Osteocyte (in vitro differentiated cells): ENCODE data around the gene SYNE1. TPM values are rescaled to one million over a fixed set of nuclear protein-coding genes. Genes with fewer than 3 reads are reported as not detected.
"Not testable (repeated sequence)": the region's sequence is repeated elsewhere in the genome, so short reads cannot be mapped to it uniquely, and the experiment has no call there.

Experiments
- DNase-seq: peaks from one replicate; pipeline ENCODE4 v3.0.0; 2021; ENCODE audit warnings: mixed read lengths; ENCODE audit not compliant: unreplicated experiment; ENCODE audit errors: extremely low spot score
- H3K27ac Mint-ChIP-seq: one replicate; pipeline ENCODE4 v1.8.0; 2021; ENCODE audit warnings: mild to moderate bottlenecking, mixed read lengths; ENCODE audit not compliant: unreplicated experiment
- H3K27me3 Mint-ChIP-seq: one replicate; pipeline ENCODE4 v1.8.0; 2021; ENCODE audit warnings: mixed read lengths; ENCODE audit not compliant: unreplicated experiment
- H3K36me3 Mint-ChIP-seq: one replicate; pipeline ENCODE4 v1.8.0; 2021; ENCODE audit warnings: mixed read lengths; ENCODE audit not compliant: unreplicated experiment
- H3K4me1 Mint-ChIP-seq: one replicate; pipeline ENCODE4 v1.8.0; 2021; ENCODE audit warnings: mixed read lengths; ENCODE audit not compliant: unreplicated experiment
- H3K4me3 Mint-ChIP-seq: one replicate; pipeline ENCODE4 v1.8.0; 2021; ENCODE audit warnings: mild to moderate bottlenecking, moderate library complexity, mixed read lengths; ENCODE audit not compliant: unreplicated experiment
- H3K9me3 Mint-ChIP-seq: one replicate; pipeline ENCODE4 v1.8.0; 2021; ENCODE audit warnings: mixed read lengths; ENCODE audit not compliant: unreplicated experiment
- total RNA-seq: library from RNA; stranded (reverse); gene quantifications from 2 replicates; pipeline ENCODE4 v1.2.1, GENCODE V29; 2021
- TF ChIP-seq, protein P1 (sequence below): fragments of 200-600 bp; sonication (generic); IDR thresholded peaks from 2 replicates; pipeline ENCODE4 v1.5.0; 2021; ENCODE audit warnings: antibody characterized with exemption, mild to moderate bottlenecking, moderate library complexity

SYNE1 gene
- total RNA-seq, 1 donor from 2014 or later = 130 TPM

DNA sequence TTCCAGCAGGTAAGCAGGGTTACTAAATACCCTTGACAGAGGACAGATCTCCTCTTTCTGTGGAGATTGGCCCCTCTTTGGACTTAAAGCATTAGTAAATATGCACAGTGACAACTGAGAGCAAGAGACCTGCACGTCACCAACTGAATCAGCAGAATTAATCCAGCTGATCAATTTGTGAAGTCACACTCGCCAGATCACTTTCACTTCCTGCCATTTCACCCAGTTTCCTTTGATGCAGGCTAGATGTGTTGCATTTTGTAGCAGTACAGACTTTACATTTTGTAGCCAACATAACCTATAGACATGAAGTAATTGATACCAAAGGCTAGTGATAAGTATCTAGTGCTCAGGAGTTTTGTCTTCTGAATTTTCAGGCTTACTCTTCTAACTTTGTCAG is 11.9 kb downstream of the SYNE1 start:
- no peaks in the 10 kb centered on the region for H3K27me3 Mint-ChIP-seq

DNA sequence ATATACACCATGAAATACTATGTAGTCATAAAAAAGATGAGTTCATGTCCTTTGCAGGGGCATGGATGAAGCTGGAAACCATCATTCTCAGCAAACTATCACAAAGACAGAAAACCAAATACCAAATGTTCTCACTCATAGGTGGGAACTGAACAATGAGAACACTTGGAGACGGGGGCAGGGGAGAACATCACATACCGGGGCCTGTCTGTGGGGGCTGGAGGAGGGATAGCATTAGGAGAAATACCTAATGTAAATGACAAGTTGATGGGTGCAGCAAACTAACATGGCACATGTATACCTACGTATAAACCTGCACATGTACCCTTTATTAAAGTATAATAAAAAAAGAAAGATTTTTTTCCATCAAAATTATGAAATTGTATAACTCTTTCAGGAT is 22.4 kb downstream of the SYNE1 start:
- H3K36me3 Mint-ChIP-seq, H3K9me3 Mint-ChIP-seq, H3K27ac Mint-ChIP-seq, H3K4me1 Mint-ChIP-seq, DNase-seq, H3K27me3 Mint-ChIP-seq, H3K4me3 Mint-ChIP-seq: not testable (repeated sequence)

More for the DNA sequence above, 11.9 kb downstream of the SYNE1 start:
- Mint-ChIP-seq H3K36me3 (no peaks in the 10 kb centered on the region), H3K4me1 (no peaks in the 10 kb centered on the region), H3K9me3 (no peaks in the 10 kb centered on the region), H3K27ac (no peak overlapping the region), H3K4me3 (no peak overlapping the region)
- TF ChIP-seq, protein P1, sequence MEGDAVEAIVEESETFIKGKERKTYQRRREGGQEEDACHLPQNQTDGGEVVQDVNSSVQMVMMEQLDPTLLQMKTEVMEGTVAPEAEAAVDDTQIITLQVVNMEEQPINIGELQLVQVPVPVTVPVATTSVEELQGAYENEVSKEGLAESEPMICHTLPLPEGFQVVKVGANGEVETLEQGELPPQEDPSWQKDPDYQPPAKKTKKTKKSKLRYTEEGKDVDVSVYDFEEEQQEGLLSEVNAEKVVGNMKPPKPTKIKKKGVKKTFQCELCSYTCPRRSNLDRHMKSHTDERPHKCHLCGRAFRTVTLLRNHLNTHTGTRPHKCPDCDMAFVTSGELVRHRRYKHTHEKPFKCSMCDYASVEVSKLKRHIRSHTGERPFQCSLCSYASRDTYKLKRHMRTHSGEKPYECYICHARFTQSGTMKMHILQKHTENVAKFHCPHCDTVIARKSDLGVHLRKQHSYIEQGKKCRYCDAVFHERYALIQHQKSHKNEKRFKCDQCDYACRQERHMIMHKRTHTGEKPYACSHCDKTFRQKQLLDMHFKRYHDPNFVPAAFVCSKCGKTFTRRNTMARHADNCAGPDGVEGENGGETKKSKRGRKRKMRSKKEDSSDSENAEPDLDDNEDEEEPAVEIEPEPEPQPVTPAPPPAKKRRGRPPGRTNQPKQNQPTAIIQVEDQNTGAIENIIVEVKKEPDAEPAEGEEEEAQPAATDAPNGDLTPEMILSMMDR = no peak
- no peak for DNase-seq

DNA sequence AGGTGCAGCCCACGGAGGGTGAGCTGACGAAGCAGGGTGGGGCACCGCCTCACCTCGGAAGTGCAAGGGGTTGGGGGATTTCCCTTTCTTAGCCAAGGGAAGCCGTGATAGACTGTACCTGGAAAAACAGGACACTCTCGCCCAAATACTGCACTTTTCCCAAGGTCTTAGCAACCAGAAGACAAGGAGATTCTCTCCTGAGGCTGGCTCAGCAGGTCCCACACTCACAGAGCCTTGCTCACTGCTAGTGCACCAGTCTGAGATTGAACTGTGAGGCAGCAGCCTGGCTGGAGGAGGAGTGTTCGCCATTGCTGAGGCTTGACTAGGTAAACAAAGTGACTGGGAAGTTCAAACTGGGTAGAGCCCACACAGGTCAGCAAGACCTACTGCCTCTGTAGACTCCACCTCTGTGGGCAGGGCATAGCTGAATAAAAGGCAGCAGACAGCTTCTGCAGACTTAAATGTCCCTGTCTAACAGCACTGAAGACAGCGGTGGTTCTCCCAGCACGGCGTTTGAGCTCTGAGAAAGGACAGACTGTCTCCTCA is 28.0 kb downstream of the SYNE1 start:
- Mint-ChIP-seq H3K27me3 (peaks cover 3% of the 10 kb centered on the region), H3K9me3 (peaks cover 5% of the 10 kb centered on the region), H3K27ac (no peak overlapping the region), H3K4me3 (no peak overlapping the region), H3K36me3 (no peaks in the 10 kb centered on the region), H3K4me1 (no peaks in the 10 kb centered on the region)
- TF ChIP-seq, protein P1 = no peak
- no peak for DNase-seq

DNA sequence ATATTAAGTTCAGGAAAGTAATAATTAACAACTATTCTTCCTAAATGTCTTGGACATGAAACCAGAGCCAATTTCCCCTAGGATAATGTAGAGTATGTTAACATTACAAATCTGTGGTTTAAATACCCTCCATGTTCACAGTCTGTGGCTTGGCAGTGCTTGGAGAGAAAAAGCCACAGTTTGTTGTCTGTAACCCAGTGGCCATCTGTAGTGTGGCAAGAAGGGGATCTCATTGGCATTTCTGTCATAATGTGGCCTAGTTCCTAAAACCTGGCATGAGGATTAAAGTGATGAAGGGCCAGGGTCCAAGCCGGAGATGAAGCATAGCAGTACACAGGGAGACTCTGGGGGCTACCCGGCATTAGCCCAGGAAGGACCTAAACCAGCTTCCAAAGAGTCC is 31.2 kb downstream of the SYNE1 start:
- Mint-ChIP-seq H3K4me3 (no peak overlapping the region), H3K9me3 (peaks cover 5% of the 10 kb centered on the region), H3K27ac (no peak overlapping the region), H3K4me1 (no peaks in the 10 kb centered on the region), H3K36me3 (no peaks in the 10 kb centered on the region), H3K27me3 (peaks cover 4% of the 10 kb centered on the region)
- no peak for DNase-seq
- TF ChIP-seq, protein P1 = no peak

DNA sequence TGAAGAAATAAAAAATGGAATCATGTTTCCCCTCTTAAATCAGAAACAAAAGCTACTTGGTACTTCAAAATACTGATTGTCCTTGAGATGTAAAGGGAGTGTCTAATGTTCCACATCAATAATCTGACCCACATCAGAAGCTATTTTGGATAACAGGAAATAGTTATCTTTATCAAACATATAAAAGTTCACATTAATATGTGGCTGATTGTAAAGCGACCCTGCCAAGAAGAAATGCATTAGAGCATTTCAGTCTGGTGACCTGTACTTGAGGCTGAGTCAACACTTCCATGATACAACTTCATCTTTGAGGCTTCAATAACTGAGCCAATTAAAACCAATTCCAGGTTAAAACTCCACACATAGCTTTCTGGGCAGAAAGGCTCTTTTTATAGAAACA is 31.8 kb downstream of the SYNE1 start:
- Mint-ChIP-seq H3K27me3 (peaks cover 4% of the 10 kb centered on the region), H3K27ac (no peak overlapping the region), H3K36me3 (no peaks in the 10 kb centered on the region), H3K4me3 (no peak overlapping the region), H3K9me3 (peaks cover 3% of the 10 kb centered on the region), H3K4me1 (no peaks in the 10 kb centered on the region)
- no peak for DNase-seq
- TF ChIP-seq, protein P1 = no peak

DNA sequence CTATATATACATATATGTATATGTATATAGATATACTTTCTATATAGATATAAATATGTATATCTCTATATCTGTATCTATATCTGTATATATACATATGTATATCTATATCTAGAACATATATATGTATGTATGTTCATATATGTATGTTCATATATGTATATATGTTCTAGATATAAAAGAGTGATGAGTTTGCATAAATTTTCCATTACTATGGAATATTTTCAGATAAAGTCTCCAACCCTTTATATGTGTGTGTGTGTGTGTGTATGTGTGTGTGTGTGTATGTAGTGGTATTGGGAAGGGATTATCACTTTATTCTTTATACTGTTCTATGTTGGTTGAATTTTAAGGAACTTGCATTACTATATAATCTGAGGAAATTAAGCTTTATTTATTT is 33.3 kb downstream of the SYNE1 start:
- TF ChIP-seq, protein P1 = no peak
- H3K36me3 Mint-ChIP-seq = no peaks in the 10 kb centered on the region
- no peaks in the 10 kb centered on the region for H3K9me3 Mint-ChIP-seq
- peaks cover under 1% of the 10 kb centered on the region for H3K4me1 Mint-ChIP-seq
- no peak for DNase-seq
- no peak overlapping the region for H3K4me3 Mint-ChIP-seq
- H3K27ac Mint-ChIP-seq = no peak overlapping the region
- peaks cover 4% of the 10 kb centered on the region for H3K27me3 Mint-ChIP-seq
